Endothelial cell of umbilical vein (primary cell): ENCODE measurements around the gene SRL. TPM values are rescaled to one million over a fixed set of nuclear protein-coding genes. Genes with fewer than 3 reads are reported as not detected.

ENCODE experiments used
- BruUV-seq: library from RNA; stranded (reverse); fragments of 400-500 nt; replicated peaks from 2 replicates; lab custom pipeline; 2021; lab: Mats Ljungman, UMichigan
- CTCF ChIA-PET: fragments of 300-600, 350-600 bp; sonication (Branson Sonifier 250); formaldehyde crosslinking; loops from one replicate; lab custom pipeline; 2021; ENCODE audit warnings: antibody characterized with exemption, inconsistent platforms; lab: Charles Lee
- POLR2A ChIA-PET: fragments of 300-600, 350-600 bp; sonication (Branson Sonifier 250); formaldehyde crosslinking; loops from one replicate; lab custom pipeline; 2021; ENCODE audit warnings: antibody characterized with exemption, inconsistent platforms; lab: Charles Lee
- DNase-seq: peaks from one replicate; pipeline ENCODE4 v3.0.0-alpha.2; 2011; ENCODE audit warnings: low read depth, low spot score
- FAIRE-seq: peaks from 2 replicates; lab custom pipeline; 2011; peaks lifted over from hg19 to GRCh38; lab: Jason Lieb, UNC
- H2AFZ ChIP-seq: 2 replicates; pipeline ENCODE4 v1.6.0; 2012; ENCODE audit warnings: low read depth, low read length, control low read depth, inconsistent platforms
- H3K27ac ChIP-seq: 2 replicates; pipeline ENCODE4 v1.5.1; 2011; ENCODE audit warnings: low read depth, mild to moderate bottlenecking, control low read depth, low read length, moderate library complexity; ENCODE audit not compliant: insufficient read depth
- H3K27me3 ChIP-seq, 2 experiments: 2 replicates each; pipeline versions ENCODE4 v1.6.0 to v1.6.1; 2011; ENCODE audit warnings: low read length in 2 of 2, mixed read lengths in 1 of 2; ENCODE audit not compliant: control insufficient read depth in 2 of 2, insufficient read depth in 2 of 2
- H3K36me3 ChIP-seq, 2 experiments: 2 replicates in 1 of 2; 3 replicates in 1 of 2; pipeline ENCODE4 v1.5.1; 2011; ENCODE audit warnings: low read length in 2 of 2, mild to moderate bottlenecking in 1 of 2, moderate library complexity in 1 of 2; ENCODE audit not compliant: control insufficient read depth in 2 of 2, insufficient read depth in 2 of 2; ENCODE audit errors: extremely low read depth in 1 of 2
- H3K4me1 ChIP-seq: 3 replicates; pipeline ENCODE4 v1.5.1; 2011; ENCODE audit warnings: mild to moderate bottlenecking, low read length; ENCODE audit not compliant: control insufficient read depth, insufficient read depth; ENCODE audit errors: extremely low read depth
- H3K4me2 ChIP-seq: 2 replicates; pipeline ENCODE4 v1.6.1; 2011; ENCODE audit warnings: low read length, control low read depth, mixed read lengths; ENCODE audit not compliant: insufficient read depth
- H3K4me3 ChIP-seq, 3 experiments: fragments of 200-600 bp in 1 of 3; sonication (generic), shearing (Covaris generic) in 1 of 3; replicated peaks in 1 of 3; 2 replicates each; pipeline ENCODE4 v1.5.1; 2011 to 2016; ENCODE audit warnings: control low read depth in 3 of 3, low read length in 3 of 3, mild to moderate bottlenecking in 2 of 3, inconsistent platforms in 1 of 3, low read depth in 1 of 3, moderate library complexity in 1 of 3; ENCODE audit not compliant: insufficient read depth in 1 of 3
- H3K79me2 ChIP-seq: 2 replicates; pipeline ENCODE4 v1.6.0; 2012; ENCODE audit warnings: low read length, inconsistent platforms; ENCODE audit not compliant: control insufficient read depth, insufficient read depth
- H3K9ac ChIP-seq: replicated peaks from 2 replicates; pipeline ENCODE3; 2011; ENCODE audit warnings: low read length, control low read depth; ENCODE audit not compliant: insufficient read depth; ENCODE audit errors: extremely low read depth
- H3K9me1 ChIP-seq: replicated peaks from 3 replicates; pipeline ENCODE4 v1.6.0; 2011; ENCODE audit warnings: mild to moderate bottlenecking, low read length; ENCODE audit not compliant: control insufficient read depth, insufficient read depth; ENCODE audit errors: extremely low read depth
- H3K9me3 ChIP-seq: replicated peaks from 2 replicates; pipeline ENCODE4 v1.5.1; 2012; ENCODE audit warnings: low read length, inconsistent platforms; ENCODE audit not compliant: control insufficient read depth, insufficient read depth
- H4K20me1 ChIP-seq: replicated peaks from 2 replicates; pipeline ENCODE3; 2011; ENCODE audit warnings: mild to moderate bottlenecking, low read length; ENCODE audit not compliant: control insufficient read depth, insufficient read depth; ENCODE audit errors: extremely low read depth
- CTCF ChIP-seq, 2 donors: IDR thresholded peaks; 1 replicate in 1 of 2; 2 replicates in 1 of 2; pipeline ENCODE4 v1.5.1; 2011; ENCODE audit warnings: low read length in 2 of 2, mild to moderate bottlenecking in 2 of 2, moderate library complexity in 2 of 2, control low read depth in 1 of 2, inconsistent platforms in 1 of 2, low read depth in 1 of 2; ENCODE audit not compliant: insufficient read depth in 1 of 2; ENCODE audit errors: extremely low read depth in 1 of 2
- EZH2 ChIP-seq: IDR thresholded peaks from 2 replicates; pipeline ENCODE4 v1.6.1; 2012; ENCODE audit warnings: borderline replicate concordance, low read depth, mild to moderate bottlenecking, moderate library complexity, low read length, inconsistent platforms; ENCODE audit not compliant: severe bottlenecking
- FOS ChIP-seq: IDR thresholded peaks from 2 replicates; pipeline ENCODE4 v1.6.1; 2011; ENCODE audit warnings: mild to moderate bottlenecking, low read length, moderate library complexity, borderline replicate concordance; ENCODE audit not compliant: insufficient read depth
- GATA2 ChIP-seq: IDR thresholded peaks from 2 replicates; pipeline ENCODE4 v1.7.0; 2011; ENCODE audit warnings: low read depth, mild to moderate bottlenecking, moderate library complexity, mixed read lengths, low read length; ENCODE audit not compliant: insufficient read length, insufficient read depth
- JUN ChIP-seq: IDR thresholded peaks from 2 replicates; pipeline ENCODE4 v1.6.1; 2011; ENCODE audit warnings: borderline replicate concordance, low read depth; ENCODE audit not compliant: insufficient read length, insufficient read depth
- MAX ChIP-seq: IDR thresholded peaks from 2 replicates; pipeline ENCODE4 v1.6.1; 2011; ENCODE audit not compliant: insufficient read depth, insufficient read length
- MYC ChIP-seq: IDR thresholded peaks from one replicate; pipeline ENCODE4 v1.6.1; 2011; ENCODE audit warnings: mild to moderate bottlenecking, low read depth, low read length
- POLR2A ChIP-seq: IDR thresholded peaks from 2 replicates; pipeline ENCODE4 v1.6.1; 2012; ENCODE audit warnings: low read depth, mild to moderate bottlenecking, control low read depth, low read length
- POLR2AphosphoS5 ChIP-seq: IDR thresholded peaks from 2 replicates; pipeline ENCODE4 v1.6.1; 2012; ENCODE audit warnings: low read depth, mild to moderate bottlenecking, control low read depth, low read length, moderate library complexity; ENCODE audit not compliant: insufficient read depth
- dilution Hi-C: fragments of 300-500 bp; cut with MboI; formaldehyde crosslinking; loops from one replicate; pipeline ENCODE4 v1.15.0; 2019; ENCODE audit warnings: low sequenced_read_pairs; ENCODE audit not compliant: extremely low pct_ligation_motif_present
- intact Hi-C: fragments of 100-400 bp; cut with micrococcal nuclease; formaldehyde crosslinking; loops from one replicate; pipeline ENCODE4 v1.10.0; 2022
- polyA plus RNA-seq, 4 experiments: library from polyadenylated mRNA; depleted of rRNA in 3 of 4; stranded (reverse) in 3 of 4; unstranded in 1 of 4; fragments of >200 nt; gene quantifications; 2 replicates each; pipeline versions ENCODE4 v1.2.1 to v1.2.3, GENCODE V29; 2011 to 2012; ENCODE audit warnings: missing spikeins in 1 of 4
- total RNA-seq: library from RNA; stranded (reverse); gene quantifications from 2 replicates; pipeline ENCODE4 v1.2.3, GENCODE V29; 2021

The SRL gene
- total and polyA plus RNA-seq, 2 donors (not counting 3 experiments of a cell fraction or from before 2014, with no cell fraction given): 0.21 to 0.29 TPM

GRCh38 chr16:4225075-4225474, 16.8 kb downstream of the SRL start:
- Histone ChIP-seq H3K27ac (no peak overlapping the region), H3K79me2 (no peaks in the 10 kb centered on the region), H3K4me3 (no peak overlapping the region), H3K36me3 (no peaks in the 10 kb centered on the region), H3K4me1 (no peaks in the 10 kb centered on the region), H3K4me2 (no peak overlapping the region), H3K9me3 (no peaks in the 10 kb centered on the region), H2AFZ (no peak overlapping the region), H3K27me3 (no peaks in the 10 kb centered on the region), H3K9ac (no peak overlapping the region), H3K9me1 (no peaks in the 10 kb centered on the region), H4K20me1 (no peaks in the 10 kb centered on the region)
- intact Hi-C loops (no loop called here), dilution Hi-C loops (no loop called here)
- ChIA-PET POLR2A (no interaction called here), CTCF (interaction anchor here (1.0 kb wide), 1 partner anchor 242 kb away, joined by 3 read pairs; no protein-coding TSS in a partner anchor)
- TF ChIP-seq POLR2AphosphoS5 (no peak), GATA2 (no peak), POLR2A (no peak), EZH2 (no peak), MYC (no peak), FOS (no peak), MAX (no peak), JUN (no peak), CTCF (IDR thresholded peaks at IDR 0.05; ENCODE audit: extremely low read depth in 1 of 2, insufficient read depth in 1 of 2, low read depth in 1 of 2, low read length in 2 of 2) (no peak)
- BruUV-seq: no TSS peak
- DNase-seq (no peak), FAIRE-seq (no peak)
